Vagina (tissue), 2 donors: Measurements from ENCODE around the gene INHBA. TPM values are rescaled to one million over a fixed set of nuclear protein-coding genes. Genes with fewer than 3 reads are reported as not detected.

ENCODE experiments used
- DNase-seq, 2 donors: peaks; one replicate each; pipeline ENCODE4 v3.0.0-alpha.2; 2017; ENCODE audit errors: extremely low spot score in 2 of 2
- H3K27ac ChIP-seq: fragments of 200-600 bp; sonication (generic); one replicate; pipeline ENCODE4 v1.5.1; 2019
- H3K27me3 ChIP-seq: fragments of 200-600 bp; sonication (generic); one replicate; pipeline ENCODE4 v1.5.1; 2019
- H3K36me3 ChIP-seq, 2 donors: fragments of 200-600 bp; sonication (generic); one replicate each; pipeline ENCODE4 v1.5.1; 2017 to 2019
- H3K4me1 ChIP-seq: fragments of 200-600 bp; sonication (generic); one replicate; pipeline ENCODE4 v1.5.1; 2019
- H3K4me3 ChIP-seq, 2 donors: fragments of 200-600 bp; sonication (generic); 1 replicate in 1 of 2; 2 replicates in 1 of 2; pipeline ENCODE4 v1.5.1; 2016 to 2019
- H3K9me3 ChIP-seq: fragments of 200-600 bp; sonication (generic); one replicate; pipeline ENCODE4 v1.5.1; 2019
- CTCF ChIP-seq, 3 experiments: fragments of 450-650 bp in 2 of 3; fragments of 200-600 bp in 1 of 3; sonication (generic) in 1 of 3; IDR thresholded peaks; one replicate each; pipeline ENCODE4 v1.5.1; 2017 to 2019; ENCODE audit warnings: antibody characterized with exemption in 3 of 3, mild to moderate bottlenecking in 2 of 3, moderate library complexity in 2 of 3
- POLR2A ChIP-seq, 2 donors: fragments of 450-650 bp; IDR thresholded peaks; one replicate each; pipeline ENCODE4 v1.6.1; 2017; ENCODE audit warnings: antibody characterized with exemption in 2 of 2, mild to moderate bottlenecking in 2 of 2, moderate library complexity in 2 of 2
- POLR2AphosphoS5 ChIP-seq, 2 donors: sonication (generic); formaldehyde crosslinking; IDR thresholded peaks; one replicate each; pipeline ENCODE4 v1.9.0; 2017; ENCODE audit warnings: antibody characterized with exemption in 2 of 2, mild to moderate bottlenecking in 2 of 2, low read depth in 1 of 2; ENCODE audit not compliant: insufficient read depth in 1 of 2
- intact Hi-C: fragments of 100-400 bp; cut with DNase I; formaldehyde crosslinking; loops from one replicate; pipeline ENCODE4 v1.15.1; 2023
- total RNA-seq: library from RNA; depleted of rRNA; stranded (reverse); fragments of >200 nt; gene quantifications from one replicate; pipeline ENCODE4 v1.2.3, GENCODE V29; 2016

The INHBA gene
- total RNA-seq, 1 donor from 2014 or later: 2.2 TPM

GRCh38 chr7:41695661-41696322, 7.1 kb downstream of the INHBA start:
- no peaks in the 10 kb centered on the region for H3K27me3 ChIP-seq
- no peak for DNase-seq
- H3K4me1 ChIP-seq: peaks cover 22% of the 10 kb centered on the region
- TF ChIP-seq CTCF (IDR thresholded peaks at IDR 0.05) (no peak), POLR2AphosphoS5 (IDR thresholded peaks at IDR 0.05; ENCODE audit: insufficient read depth in 1 of 2, low read depth in 1 of 2) (no peak), POLR2A (IDR thresholded peaks at IDR 0.05) (no peak)
- H3K4me3 ChIP-seq: peak overlapping the region; percentile 26 to 33
- H3K36me3 ChIP-seq: no peaks in the 10 kb centered on the region
- H3K9me3 ChIP-seq: no peaks in the 10 kb centered on the region
- intact Hi-C loops: no loop called here
- peak overlapping the region; percentile 77 for H3K27ac ChIP-seq

GRCh38 chr7:41694495-41694894, 8.4 kb downstream of the INHBA start:
- Histone ChIP-seq H3K4me3 (no peak overlapping the region), H3K27me3 (no peaks in the 10 kb centered on the region), H3K27ac (no peak overlapping the region), H3K36me3 (no peaks in the 10 kb centered on the region), H3K9me3 (no peaks in the 10 kb centered on the region), H3K4me1 (peaks cover 14% of the 10 kb centered on the region)
- TF ChIP-seq CTCF (IDR thresholded peaks at IDR 0.05) (no peak), POLR2A (IDR thresholded peaks at IDR 0.05) (no peak), POLR2AphosphoS5 (IDR thresholded peaks at IDR 0.05; ENCODE audit: insufficient read depth in 1 of 2, low read depth in 1 of 2) (no peak)
- DNase-seq: no peak
- intact Hi-C loops: no loop called here

GRCh38 chr7:41693150-41693997, 9.5 kb downstream of the INHBA start:
- Histone ChIP-seq H3K4me3 (no peak overlapping the region), H3K27me3 (no peaks in the 10 kb centered on the region), H3K36me3 (no peaks in the 10 kb centered on the region), H3K27ac (no peak overlapping the region), H3K4me1 (peaks cover 2% of the 10 kb centered on the region), H3K9me3 (no peaks in the 10 kb centered on the region)
- intact Hi-C loops: no loop called here
- TF ChIP-seq POLR2AphosphoS5 (IDR thresholded peaks at IDR 0.05; ENCODE audit: insufficient read depth in 1 of 2, low read depth in 1 of 2): no peak
- TF ChIP-seq CTCF (IDR thresholded peaks at IDR 0.05): no peak
- TF ChIP-seq POLR2A (IDR thresholded peaks at IDR 0.05): no peak
- DNase-seq: no peak

- Histone ChIP-seq H3K9me3 (no peaks in the 10 kb centered on the region), H3K36me3 (no peaks in the 10 kb centered on the region), H3K4me3 (no peak overlapping the region), H3K27me3 (no peaks in the 10 kb centered on the region), H3K27ac (no peak overlapping the region), H3K4me1 (no peaks in the 10 kb centered on the region)
- DNase-seq: no peak
- TF ChIP-seq POLR2A (IDR thresholded peaks at IDR 0.05): no peak
- TF ChIP-seq POLR2AphosphoS5 (IDR thresholded peaks at IDR 0.05; ENCODE audit: insufficient read depth in 1 of 2, low read depth in 1 of 2): no peak
- no peak for TF ChIP-seq CTCF (IDR thresholded peaks at IDR 0.05)
- intact Hi-C loops: no loop called here
Measured at GRCh38 chr7:41692251-41692650, 10.6 kb downstream of the INHBA start.
